B cell (primary cell): Measurements from ENCODE around the gene DBNDD2. TPM values are rescaled to one million over a fixed set of nuclear protein-coding genes. Genes with fewer than 3 reads are reported as not detected.

Source experiments
- ATAC-seq: fragments of 200-7000 bp; cut with Tn5 transposase; one replicate; pipeline ENCODE4 v1.10.0; 2021; ENCODE audit warnings: low read depth, mild to moderate bottlenecking, moderate number of reproducible peaks, moderate library complexity
- CTCF ChIA-PET: fragments of 350-600 bp; sonication (Branson Sonifier 250); formaldehyde crosslinking; loops from one replicate; lab custom pipeline; 2021; ENCODE audit warnings: antibody characterized with exemption, inconsistent platforms; lab: Charles Lee
- POLR2A ChIA-PET: fragments of 350-600 bp; sonication (Branson Sonifier 250); formaldehyde crosslinking; loops from one replicate; lab custom pipeline; 2021; ENCODE audit warnings: antibody characterized with exemption; lab: Charles Lee
- DNase-seq: peaks from one replicate; pipeline ENCODE4 v3.0.0; 2013
- H2AFZ ChIP-seq: 2 replicates; pipeline ENCODE4 v1.6.1; 2012; ENCODE audit warnings: mild to moderate bottlenecking, low read depth, low read length; ENCODE audit not compliant: insufficient read depth, poor library complexity, severe bottlenecking
- H3K27ac ChIP-seq, 2 donors: 1 replicate in 1 of 2; 2 replicates in 1 of 2; pipeline ENCODE4 v1.5.1; 2012 to 2013; ENCODE audit warnings: low read length in 2 of 2, mild to moderate bottlenecking in 2 of 2, moderate library complexity in 1 of 2
- H3K27me3 ChIP-seq, 4 experiments: fragments of 200-600 bp in 1 of 4; sonication (generic) in 1 of 4; replicated peaks in 1 of 4; 1 replicate in 2 of 4; 2 replicates in 2 of 4; pipeline versions ENCODE4 v1.6.1 to v1.7.0; 2013 to 2016; ENCODE audit warnings: low read length in 3 of 4, mild to moderate bottlenecking in 2 of 4, mixed read lengths in 1 of 4, moderate library complexity in 1 of 4; ENCODE audit not compliant: insufficient read depth in 4 of 4, control insufficient read depth in 3 of 4; ENCODE audit errors: control extremely low read depth in 1 of 4
- H3K36me3 ChIP-seq, 2 experiments: replicated peaks in 1 of 2; 1 replicate in 1 of 2; 2 replicates in 1 of 2; pipeline versions ENCODE4 v1.6.1 to v1.7.1; 2013; ENCODE audit warnings: low read length in 1 of 2; ENCODE audit not compliant: insufficient read depth in 2 of 2, control insufficient read depth in 1 of 2; ENCODE audit errors: control extremely low read depth in 1 of 2, extremely low read depth in 1 of 2
- H3K4me1 ChIP-seq, 2 donors: fragments of 200-600 bp in 1 of 2; sonication (generic) in 1 of 2; 1 replicate in 1 of 2; 2 replicates in 1 of 2; pipeline versions ENCODE4 v1.5.1 to v1.6.1; 2013 to 2017; ENCODE audit warnings: low read length in 2 of 2; ENCODE audit not compliant: control insufficient read depth in 2 of 2, insufficient read depth in 2 of 2
- H3K4me2 ChIP-seq: replicated peaks from 2 replicates; pipeline ENCODE3; 2012; ENCODE audit warnings: mild to moderate bottlenecking, low read depth, low read length; ENCODE audit not compliant: poor library complexity, severe bottlenecking
- H3K4me3 ChIP-seq, 5 experiments: fragments of 200-600 bp in 1 of 5; sonication (generic) in 1 of 5; 1 replicate in 3 of 5; 2 replicates in 2 of 5; pipeline versions ENCODE4 v1.5.1 to v1.7.0; 2011 to 2016; ENCODE audit warnings: low read length in 4 of 5, mild to moderate bottlenecking in 4 of 5, low read depth in 2 of 5, control low read depth in 1 of 5, moderate library complexity in 1 of 5; ENCODE audit not compliant: insufficient read depth in 1 of 5; ENCODE audit errors: control extremely low read depth in 1 of 5, extremely low read depth in 1 of 5
- H3K79me2 ChIP-seq: fragments of 200-600 bp; sonication (generic); one replicate; pipeline ENCODE4 v1.6.0; 2016; ENCODE audit warnings: low read length; ENCODE audit not compliant: control insufficient read depth, insufficient read depth
- H3K9ac ChIP-seq: fragments of 200-600 bp; sonication (generic); 2 replicates; pipeline ENCODE4 v1.6.1; 2017; ENCODE audit warnings: mild to moderate bottlenecking, low read length, moderate library complexity
- H3K9me3 ChIP-seq, 3 donors: one replicate each; pipeline versions ENCODE4 v1.6.1 to v1.7.1; 2013; ENCODE audit warnings: low read length in 2 of 3; ENCODE audit not compliant: control insufficient read depth in 2 of 3, insufficient read depth in 1 of 3; ENCODE audit errors: control extremely low read depth in 1 of 3
- H4K20me1 ChIP-seq: 2 replicates; pipeline ENCODE4 v1.6.0; 2012; ENCODE audit warnings: mild to moderate bottlenecking, low read length; ENCODE audit not compliant: insufficient read depth, control insufficient read depth, poor library complexity, severe bottlenecking
- H3K27ac Mint-ChIP-seq: one replicate; pipeline ENCODE4 v1.8.0; 2021; ENCODE audit warnings: mixed read lengths
- H3K27me3 Mint-ChIP-seq: one replicate; pipeline ENCODE4 v1.8.0; 2021; ENCODE audit warnings: mixed read lengths
- H3K4me1 Mint-ChIP-seq: one replicate; pipeline ENCODE4 v1.8.0; 2021; ENCODE audit warnings: mixed read lengths
- H3K4me3 Mint-ChIP-seq: one replicate; pipeline ENCODE4 v1.8.0; 2021; ENCODE audit warnings: mixed read lengths
- H3K9me3 Mint-ChIP-seq: one replicate; pipeline ENCODE4 v1.8.0; 2022; ENCODE audit warnings: mixed read lengths; ENCODE audit not compliant: insufficient read depth
- EZH2 ChIP-seq: IDR thresholded peaks from 2 replicates; pipeline ENCODE4 v1.6.1; 2012; ENCODE audit warnings: borderline replicate concordance, low read depth, mild to moderate bottlenecking, moderate library complexity, low read length; ENCODE audit not compliant: insufficient read depth, poor library complexity, severe bottlenecking
- WGBS: methylation state at CpG from one replicate; pipeline ENCODE4 v1.1.5; 2013; ENCODE audit warnings: missing lambda C conversion rate; ENCODE audit not compliant: insufficient coverage; 5-methylcytosine and 5-hydroxymethylcytosine counted together
- intact Hi-C: fragments of 100-400 bp; cut with micrococcal nuclease; formaldehyde crosslinking; loops from one replicate; pipeline ENCODE4 v1.10.0; 2022
- polyA plus RNA-seq: library from polyadenylated mRNA; depleted of rRNA; stranded (reverse); fragments of >200 nt; gene quantifications from 2 replicates; pipeline ENCODE4 v1.2.3, GENCODE V29; 2012
- total RNA-seq, 2 donors: library from RNA; stranded (reverse); fragments of 120-200 nt in 1 of 2; gene quantifications; 1 replicate in 1 of 2; 2 replicates in 1 of 2; pipeline versions ENCODE4 v1.2.3 to v1.2.4, GENCODE V29; 2013 to 2022
- TF ChIP-seq, protein P1 (sequence below): fragments of 200-600 bp; IDR thresholded peaks from one replicate; pipeline ENCODE4 v1.8.0; 2022; ENCODE audit warnings: antibody characterized with exemption, mild to moderate bottlenecking

DBNDD2 gene
- total and polyA plus RNA-seq, 2 donors (not counting 1 experiment from before 2014, with no cell fraction given) = 3.1 to 3.6 TPM

DNA sequence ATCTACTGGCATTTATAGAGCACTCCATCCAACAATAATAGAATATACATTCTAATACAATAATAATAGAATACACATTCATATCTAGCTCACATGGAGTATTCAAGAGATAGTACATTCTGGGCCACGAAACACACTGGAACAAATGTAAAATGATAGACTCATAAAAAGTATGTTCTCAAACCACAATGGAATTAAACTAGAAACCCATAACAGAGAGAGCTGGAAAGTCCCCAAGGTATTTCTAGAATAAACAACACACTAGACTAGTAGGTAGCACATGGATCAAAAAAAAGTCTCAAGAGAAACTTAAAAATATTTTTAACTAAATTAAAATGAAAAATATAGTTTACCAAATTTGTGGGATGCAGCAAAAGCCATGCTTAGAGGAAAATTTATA lies 20.8 kb upstream of the DBNDD2 start:
- H3K79me2 ChIP-seq = peaks cover 9% of the 10 kb centered on the region
- ATAC-seq (no peak), DNase-seq (no peak)
- ChIA-PET CTCF (interaction anchor here (1.0 to 3.2 kb wide), 2 partner anchors 14 to 50 kb away, joined by 3 to 15 read pairs; no protein-coding TSS in a partner anchor), POLR2A (no interaction called here)
- Mint-ChIP-seq H3K27me3 (no peaks in the 10 kb centered on the region), H3K27ac (no peak overlapping the region), H3K9me3 (no peaks in the 10 kb centered on the region), H3K4me3 (no peak overlapping the region), H3K4me1 (peaks cover 9% of the 10 kb centered on the region)
- no CpG with 5 or more reads among the region's 1 CpG for WGBS
- H2AFZ ChIP-seq = no peak overlapping the region
- no peaks in the 10 kb centered on the region for H4K20me1 ChIP-seq
- no peaks in the 10 kb centered on the region for H3K4me1 ChIP-seq
- intact Hi-C loops = no loop called here
- TF ChIP-seq EZH2 = no peak
- TF ChIP-seq, protein P1, sequence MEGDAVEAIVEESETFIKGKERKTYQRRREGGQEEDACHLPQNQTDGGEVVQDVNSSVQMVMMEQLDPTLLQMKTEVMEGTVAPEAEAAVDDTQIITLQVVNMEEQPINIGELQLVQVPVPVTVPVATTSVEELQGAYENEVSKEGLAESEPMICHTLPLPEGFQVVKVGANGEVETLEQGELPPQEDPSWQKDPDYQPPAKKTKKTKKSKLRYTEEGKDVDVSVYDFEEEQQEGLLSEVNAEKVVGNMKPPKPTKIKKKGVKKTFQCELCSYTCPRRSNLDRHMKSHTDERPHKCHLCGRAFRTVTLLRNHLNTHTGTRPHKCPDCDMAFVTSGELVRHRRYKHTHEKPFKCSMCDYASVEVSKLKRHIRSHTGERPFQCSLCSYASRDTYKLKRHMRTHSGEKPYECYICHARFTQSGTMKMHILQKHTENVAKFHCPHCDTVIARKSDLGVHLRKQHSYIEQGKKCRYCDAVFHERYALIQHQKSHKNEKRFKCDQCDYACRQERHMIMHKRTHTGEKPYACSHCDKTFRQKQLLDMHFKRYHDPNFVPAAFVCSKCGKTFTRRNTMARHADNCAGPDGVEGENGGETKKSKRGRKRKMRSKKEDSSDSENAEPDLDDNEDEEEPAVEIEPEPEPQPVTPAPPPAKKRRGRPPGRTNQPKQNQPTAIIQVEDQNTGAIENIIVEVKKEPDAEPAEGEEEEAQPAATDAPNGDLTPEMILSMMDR = no peak
- H3K4me3 ChIP-seq = no peak overlapping the region
- H3K36me3 ChIP-seq = peaks cover 0 to 2% of the 10 kb centered on the region in 2 experiments
- H3K27ac ChIP-seq = no peak overlapping the region
- H3K27me3 ChIP-seq = no peaks in the 10 kb centered on the region
- peaks cover 0 to 3% (median 0%) of the 10 kb centered on the region in 3 donors for H3K9me3 ChIP-seq
- no peak overlapping the region for H3K9ac ChIP-seq
- no peak overlapping the region for H3K4me2 ChIP-seq

DNA sequence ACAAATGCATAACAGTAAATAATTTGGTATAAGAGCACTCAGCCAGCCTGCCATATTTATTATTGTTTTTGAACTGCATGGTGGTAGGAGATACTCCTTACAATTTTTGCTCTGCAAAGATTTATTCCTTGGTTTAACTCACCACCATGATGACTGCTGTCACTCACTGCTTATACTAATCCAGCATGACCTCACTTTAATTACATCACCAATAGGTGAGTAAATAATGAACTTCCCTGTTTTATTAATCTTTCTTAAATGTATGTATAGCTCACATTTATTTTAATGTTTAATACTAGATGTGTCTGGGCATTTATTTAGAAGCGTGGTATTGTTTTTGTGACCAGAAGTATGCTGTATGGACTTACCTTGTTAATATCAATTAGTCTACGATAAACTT lies 17.2 kb upstream of the DBNDD2 start:
- Histone ChIP-seq H3K4me2 (no peak overlapping the region), H3K27me3 (no peaks in the 10 kb centered on the region), H4K20me1 (no peaks in the 10 kb centered on the region), H3K9ac (no peak overlapping the region), H3K36me3 (peaks cover 0 to 6% of the 10 kb centered on the region in 2 experiments), H3K79me2 (peaks cover 27% of the 10 kb centered on the region), H3K27ac (no peak overlapping the region), H3K9me3 (peaks cover 0 to 3% (median 0%) of the 10 kb centered on the region in 3 donors), H2AFZ (no peak overlapping the region), H3K4me3 (no peak overlapping the region), H3K4me1 (no peaks in the 10 kb centered on the region)
- Mint-ChIP-seq H3K27me3 (no peaks in the 10 kb centered on the region), H3K27ac (no peak overlapping the region), H3K4me1 (peaks cover 9% of the 10 kb centered on the region), H3K9me3 (no peaks in the 10 kb centered on the region), H3K4me3 (no peak overlapping the region)
- no peak for TF ChIP-seq EZH2
- TF ChIP-seq, protein P1 = no peak
- CTCF ChIA-PET = interaction anchor here (1.3 kb wide), 1 partner anchor 22 kb away, joined by 3 read pairs; no protein-coding TSS in a partner anchor
- intact Hi-C loops = no loop called here
- WGBS = no CpG with 5 or more reads among the region's 2 CpGs
- ATAC-seq (no peak), DNase-seq (no peak)
- POLR2A ChIA-PET = no interaction called here
